Memory B cell (primary cell): ENCODE results near the gene P4HA2.

Experiments used
- ATAC-seq: fragments of 150-1000 bp; cut with Tn5 transposase; 2 replicates; pipeline ENCODE4 v1.10.0; 2021; ENCODE audit warnings: low read depth, mild to moderate bottlenecking, moderate library complexity
- DNase-seq, 2 donors: peaks; one replicate each; pipeline ENCODE4 v3.0.0; 2022; ENCODE audit warnings: low spot score in 2 of 2
- H3K27ac Mint-ChIP-seq: one replicate; pipeline ENCODE4 v1.8.0; 2022; ENCODE audit warnings: mild to moderate bottlenecking, moderate library complexity, mixed read lengths
- H3K27me3 Mint-ChIP-seq: one replicate; pipeline ENCODE4 v1.8.0; 2022; ENCODE audit warnings: mixed read lengths
- H3K36me3 Mint-ChIP-seq: one replicate; pipeline ENCODE4 v1.8.0; 2022; ENCODE audit warnings: mild to moderate bottlenecking, mixed read lengths
- H3K4me1 Mint-ChIP-seq: one replicate; pipeline ENCODE4 v1.8.0; 2022; ENCODE audit warnings: mixed read lengths
- H3K4me3 Mint-ChIP-seq: one replicate; pipeline ENCODE4 v1.8.0; 2022; ENCODE audit warnings: mild to moderate bottlenecking, moderate library complexity, mixed read lengths
- H3K9me3 Mint-ChIP-seq: one replicate; pipeline ENCODE4 v1.8.0; 2022; ENCODE audit warnings: mixed read lengths

Gene P4HA2

GRCh38 chr5:132228241-132229035 lies 785 bp upstream of the P4HA2 start:
- Mint-ChIP-seq H3K4me3 (peak overlapping the region; percentile 72), H3K27ac (no peak overlapping the region), H3K27me3 (peaks cover 19% of the 10 kb centered on the region), H3K36me3 (peaks cover 1% of the 10 kb centered on the region), H3K4me1 (peaks cover 22% of the 10 kb centered on the region), H3K9me3 (no peaks in the 10 kb centered on the region)
- DNase-seq (no peak), ATAC-seq (no peak)

DNA sequence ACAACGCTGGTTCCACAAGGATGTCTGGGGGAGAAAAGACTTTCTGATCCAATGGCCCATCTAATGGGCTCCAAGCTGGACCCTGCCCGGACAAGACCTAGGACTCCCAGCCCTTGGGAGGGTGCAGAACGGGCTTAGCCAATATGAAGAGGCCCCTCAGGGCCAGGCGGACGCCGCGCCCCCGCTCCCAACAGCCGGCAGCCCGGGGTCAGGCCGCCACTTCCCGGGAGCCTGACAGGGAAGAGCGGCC lies 493 bp downstream of the P4HA2 start:
- Mint-ChIP-seq H3K4me1 (peaks cover 34% of the 10 kb centered on the region), H3K27ac (no peak overlapping the region), H3K4me3 (peak overlapping the region; percentile 37), H3K27me3 (peaks cover 18% of the 10 kb centered on the region), H3K9me3 (no peaks in the 10 kb centered on the region), H3K36me3 (peaks cover 1% of the 10 kb centered on the region)
- DNase-seq (no peak), ATAC-seq (no peak)

DNA sequence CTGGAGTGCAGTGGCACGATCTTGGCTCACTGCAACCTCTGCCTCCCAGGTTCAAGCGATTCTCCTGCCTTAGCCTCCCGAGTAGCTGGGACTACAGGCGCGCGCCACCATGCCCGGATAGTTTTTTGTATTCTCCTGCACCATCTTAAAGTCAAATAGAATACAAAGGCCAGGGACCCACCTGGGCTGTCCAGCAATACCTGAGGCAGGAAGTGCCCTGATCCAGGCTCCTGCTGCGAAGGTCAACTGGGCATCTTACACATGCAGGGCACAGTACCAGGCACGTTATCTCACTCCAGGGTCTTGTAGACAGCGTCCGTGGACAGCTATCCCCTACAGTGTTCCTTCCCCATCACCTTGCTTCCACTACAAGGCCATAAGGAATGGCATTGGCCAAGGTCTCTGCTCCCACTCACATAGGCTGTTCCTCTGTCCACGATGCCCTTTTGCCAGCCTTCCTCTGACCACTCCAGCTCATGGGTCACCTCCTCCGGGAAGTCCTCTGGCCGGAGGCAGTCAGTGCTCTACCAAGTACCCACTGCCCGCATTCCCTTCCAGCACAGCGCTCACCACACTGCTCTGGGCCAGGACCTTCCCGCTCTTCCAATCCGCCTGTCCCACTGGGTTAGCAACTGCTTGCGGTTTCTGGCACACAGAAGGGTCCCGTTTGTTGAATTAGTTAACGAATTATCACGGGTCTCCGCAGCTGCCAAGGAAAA lies 978 bp downstream of the P4HA2 start:
- no peak for ATAC-seq
- H3K36me3 Mint-ChIP-seq, result peaks cover 1% of the 10 kb centered on the region
- peaks cover 34% of the 10 kb centered on the region for H3K4me1 Mint-ChIP-seq
- no peak for DNase-seq
- peak overlapping the region; percentile 37 for H3K4me3 Mint-ChIP-seq
- no peak overlapping the region for H3K27ac Mint-ChIP-seq
- no peaks in the 10 kb centered on the region for H3K9me3 Mint-ChIP-seq
- H3K27me3 Mint-ChIP-seq, result peaks cover 18% of the 10 kb centered on the region

GRCh38 chr5:132225165-132226032 lies 2.3 kb downstream of the P4HA2 start:
- Mint-ChIP-seq H3K27ac (no peak overlapping the region), H3K4me3 (no peak overlapping the region), H3K9me3 (no peaks in the 10 kb centered on the region), H3K27me3 (peaks cover 18% of the 10 kb centered on the region), H3K4me1 (peaks cover 34% of the 10 kb centered on the region), H3K36me3 (peaks cover 1% of the 10 kb centered on the region)
- ATAC-seq (no peak), DNase-seq (no peak)

DNA sequence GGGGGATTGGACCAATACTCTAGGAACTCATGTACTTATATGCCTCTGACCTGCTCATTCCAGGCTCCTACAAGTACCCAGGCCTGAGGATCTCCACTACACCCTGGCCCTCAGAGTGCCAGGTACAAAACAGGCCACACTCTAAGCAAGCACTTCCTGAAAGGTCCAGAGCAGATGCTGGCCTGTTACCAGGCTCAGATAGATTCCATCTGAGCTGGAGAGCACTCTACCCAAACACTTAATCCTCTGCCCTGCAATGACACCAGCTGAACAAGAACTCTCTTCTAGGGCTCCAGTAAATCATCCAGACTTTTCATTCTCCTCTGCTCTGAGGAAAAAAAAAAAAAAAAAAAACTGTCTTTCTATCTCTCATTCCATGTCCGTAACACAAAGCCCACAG lies 2.9 kb downstream of the P4HA2 start:
- H3K4me1 Mint-ChIP-seq, result peaks cover 31% of the 10 kb centered on the region
- no peak overlapping the region for H3K27ac Mint-ChIP-seq
- peaks cover 16% of the 10 kb centered on the region for H3K27me3 Mint-ChIP-seq
- H3K9me3 Mint-ChIP-seq, result no peaks in the 10 kb centered on the region
- no peak for DNase-seq
- ATAC-seq, result no peak
- peaks cover 1% of the 10 kb centered on the region for H3K36me3 Mint-ChIP-seq
- no peak overlapping the region for H3K4me3 Mint-ChIP-seq

GRCh38 chr5:132223861-132224260 lies 3.8 kb downstream of the P4HA2 start:
- Mint-ChIP-seq H3K4me3 (no peak overlapping the region), H3K9me3 (no peaks in the 10 kb centered on the region), H3K27ac (no peak overlapping the region), H3K36me3 (peaks cover under 1% of the 10 kb centered on the region), H3K27me3 (peaks cover 10% of the 10 kb centered on the region), H3K4me1 (peaks cover 22% of the 10 kb centered on the region)
- ATAC-seq (no peak), DNase-seq (no peak)

DNA sequence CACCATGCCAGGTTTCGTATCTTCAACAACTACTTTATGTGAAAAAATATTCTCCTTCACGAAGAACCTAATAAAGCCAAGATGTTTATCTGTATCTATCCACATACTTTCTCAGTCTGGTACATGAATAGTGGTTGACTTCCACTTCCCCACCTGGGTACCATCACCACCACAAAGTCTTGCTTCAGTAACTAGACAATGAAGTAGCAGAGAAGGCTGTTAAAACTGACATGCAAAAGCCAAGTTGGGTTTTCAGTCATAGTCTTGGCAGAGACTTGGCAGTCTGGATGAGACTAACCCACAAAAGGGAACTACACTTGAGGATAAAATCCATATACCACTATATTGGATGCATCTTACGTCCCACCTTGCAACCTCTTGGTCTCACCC lies 5.0 kb downstream of the P4HA2 start:
- peak; percentile 98 for ATAC-seq

DNA sequence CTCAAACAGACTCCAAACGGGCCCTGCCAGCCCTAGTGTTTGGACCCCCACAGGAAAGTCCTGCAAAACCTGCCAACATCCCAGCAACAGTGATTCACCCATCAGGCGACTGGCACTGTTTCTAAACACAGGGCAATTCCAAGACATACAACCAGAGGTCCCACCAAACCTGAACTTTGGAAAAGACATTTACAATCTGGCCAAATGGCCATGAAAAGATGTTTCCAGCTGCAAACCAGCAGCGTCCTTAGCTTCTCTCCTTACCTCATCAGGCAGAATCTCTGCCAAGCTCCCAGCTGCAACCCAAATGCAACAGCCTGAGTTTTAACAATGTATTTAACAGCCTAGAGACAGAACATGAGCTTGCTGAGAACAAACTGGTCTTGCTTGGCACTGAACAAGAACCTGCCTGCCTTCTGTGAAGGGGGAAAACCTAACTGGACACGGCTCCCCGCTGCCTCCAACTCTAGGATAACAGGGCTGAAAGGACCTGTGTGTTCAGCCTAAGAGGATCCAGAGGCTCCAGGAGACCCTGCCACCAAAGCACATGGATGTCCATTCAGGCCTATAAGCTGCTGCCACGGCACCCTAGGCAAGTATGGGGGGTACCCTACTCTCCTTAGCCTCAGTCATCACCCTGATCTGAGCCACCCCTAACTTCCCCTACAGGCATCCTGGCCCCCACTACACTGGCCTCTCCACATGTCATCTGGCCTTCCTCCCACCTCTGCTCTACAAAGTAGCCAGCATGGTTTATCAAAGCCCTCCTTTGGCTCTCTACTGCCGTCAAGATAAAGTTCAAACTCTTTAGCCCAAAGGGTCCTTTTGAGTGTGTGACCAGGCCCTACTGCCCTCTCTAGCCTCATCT lies 5.6 kb downstream of the P4HA2 start:
- no peak overlapping the region for H3K27ac Mint-ChIP-seq
- no peak for DNase-seq
- peaks cover 18% of the 10 kb centered on the region for H3K4me1 Mint-ChIP-seq
- ATAC-seq, result peak; percentile 11
- H3K27me3 Mint-ChIP-seq, result peaks cover 9% of the 10 kb centered on the region
- no peak overlapping the region for H3K4me3 Mint-ChIP-seq
- no peaks in the 10 kb centered on the region for H3K9me3 Mint-ChIP-seq
- H3K36me3 Mint-ChIP-seq, result no peaks in the 10 kb centered on the region

More for the DNA sequence above, 5.0 kb downstream of the P4HA2 start:
- DNase-seq, result peak in 1 of 2 donors; percentile 41
- H3K27ac Mint-ChIP-seq, result no peak overlapping the region
- H3K4me3 Mint-ChIP-seq, result no peak overlapping the region
- H3K36me3 Mint-ChIP-seq, result no peaks in the 10 kb centered on the region
- peaks cover 19% of the 10 kb centered on the region for H3K4me1 Mint-ChIP-seq
- H3K27me3 Mint-ChIP-seq, result peaks cover 9% of the 10 kb centered on the region
- no peaks in the 10 kb centered on the region for H3K9me3 Mint-ChIP-seq

GRCh38 chr5:132220491-132220890 lies 7.2 kb downstream of the P4HA2 start:
- DNase-seq, result no peak
- no peak for ATAC-seq
- no peaks in the 10 kb centered on the region for H3K9me3 Mint-ChIP-seq
- H3K27me3 Mint-ChIP-seq, result peaks cover 4% of the 10 kb centered on the region
- no peak overlapping the region for H3K27ac Mint-ChIP-seq
- H3K36me3 Mint-ChIP-seq, result no peaks in the 10 kb centered on the region
- peaks cover 14% of the 10 kb centered on the region for H3K4me1 Mint-ChIP-seq
- H3K4me3 Mint-ChIP-seq, result no peak overlapping the region

DNA sequence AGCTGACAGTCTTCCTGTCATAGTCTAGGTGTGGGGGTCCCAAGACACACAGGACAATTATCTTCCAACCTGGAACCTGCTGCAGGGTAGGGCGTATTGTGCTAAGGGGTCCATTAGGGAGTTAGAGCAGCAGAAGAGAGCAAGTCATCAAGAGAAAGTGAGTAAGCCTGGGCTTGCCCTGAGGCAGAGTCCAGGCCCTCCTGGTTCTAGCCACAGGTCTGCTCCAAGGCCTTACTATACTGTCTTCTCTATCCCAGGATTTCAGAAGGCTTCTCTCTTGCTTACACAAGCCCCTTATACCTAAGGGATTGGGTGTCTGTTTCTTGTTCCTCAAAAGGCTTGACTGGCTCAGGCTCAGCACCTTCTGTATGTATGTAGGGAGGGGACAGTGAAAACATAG lies 7.7 kb downstream of the P4HA2 start:
- no peaks in the 10 kb centered on the region for H3K9me3 Mint-ChIP-seq
- peaks cover 14% of the 10 kb centered on the region for H3K4me1 Mint-ChIP-seq
- no peak overlapping the region for H3K27ac Mint-ChIP-seq
- DNase-seq (no peak), ATAC-seq (no peak)
- no peaks in the 10 kb centered on the region for H3K27me3 Mint-ChIP-seq
- H3K36me3 Mint-ChIP-seq, result no peaks in the 10 kb centered on the region
- no peak overlapping the region for H3K4me3 Mint-ChIP-seq

- no peaks in the 10 kb centered on the region for H3K27me3 Mint-ChIP-seq
- ATAC-seq, result no peak
- H3K9me3 Mint-ChIP-seq, result no peaks in the 10 kb centered on the region
- no peaks in the 10 kb centered on the region for H3K36me3 Mint-ChIP-seq
- H3K4me1 Mint-ChIP-seq, result peaks cover 14% of the 10 kb centered on the region
- no peak for DNase-seq
- H3K27ac Mint-ChIP-seq, result no peak overlapping the region
- H3K4me3 Mint-ChIP-seq, result no peak overlapping the region
Measured at GRCh38 chr5:132219289-132219970, 8.2 kb downstream of the P4HA2 start.

DNA sequence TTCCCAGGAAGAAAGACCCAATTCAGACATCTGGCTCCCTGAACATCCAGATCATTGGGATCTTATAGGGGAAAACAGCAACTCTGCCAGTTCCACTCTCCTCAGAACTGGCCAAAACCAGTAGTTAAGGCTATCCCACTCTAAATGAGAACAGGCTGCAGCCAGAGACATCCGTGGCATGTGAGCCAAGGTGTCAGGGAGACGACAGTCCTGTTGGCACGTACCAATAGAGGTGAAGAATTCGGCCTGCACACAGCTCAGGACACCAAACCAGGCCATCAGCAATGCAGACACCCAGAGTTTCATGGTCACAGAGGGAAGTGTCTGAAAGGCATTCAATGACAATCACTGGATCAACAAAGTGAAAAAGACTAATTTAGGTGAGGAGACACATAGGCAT lies 9.3 kb downstream of the P4HA2 start:
- Mint-ChIP-seq H3K27ac (no peak overlapping the region), H3K4me1 (peaks cover 11% of the 10 kb centered on the region), H3K27me3 (no peaks in the 10 kb centered on the region), H3K36me3 (no peaks in the 10 kb centered on the region), H3K4me3 (no peak overlapping the region), H3K9me3 (no peaks in the 10 kb centered on the region)
- DNase-seq (no peak), ATAC-seq (no peak)

- DNase-seq (no peak), ATAC-seq (no peak)
- H3K4me1 Mint-ChIP-seq, result no peaks in the 10 kb centered on the region
- no peak overlapping the region for H3K27ac Mint-ChIP-seq
- no peaks in the 10 kb centered on the region for H3K27me3 Mint-ChIP-seq
- H3K9me3 Mint-ChIP-seq, result no peaks in the 10 kb centered on the region
- H3K4me3 Mint-ChIP-seq, result no peak overlapping the region
- no peaks in the 10 kb centered on the region for H3K36me3 Mint-ChIP-seq
Measured at GRCh38 chr5:132215329-132215728, 12.3 kb downstream of the P4HA2 start.
